Measurements from ENCODE around the gene HOXC5.

HOXC5 gene

DNA sequence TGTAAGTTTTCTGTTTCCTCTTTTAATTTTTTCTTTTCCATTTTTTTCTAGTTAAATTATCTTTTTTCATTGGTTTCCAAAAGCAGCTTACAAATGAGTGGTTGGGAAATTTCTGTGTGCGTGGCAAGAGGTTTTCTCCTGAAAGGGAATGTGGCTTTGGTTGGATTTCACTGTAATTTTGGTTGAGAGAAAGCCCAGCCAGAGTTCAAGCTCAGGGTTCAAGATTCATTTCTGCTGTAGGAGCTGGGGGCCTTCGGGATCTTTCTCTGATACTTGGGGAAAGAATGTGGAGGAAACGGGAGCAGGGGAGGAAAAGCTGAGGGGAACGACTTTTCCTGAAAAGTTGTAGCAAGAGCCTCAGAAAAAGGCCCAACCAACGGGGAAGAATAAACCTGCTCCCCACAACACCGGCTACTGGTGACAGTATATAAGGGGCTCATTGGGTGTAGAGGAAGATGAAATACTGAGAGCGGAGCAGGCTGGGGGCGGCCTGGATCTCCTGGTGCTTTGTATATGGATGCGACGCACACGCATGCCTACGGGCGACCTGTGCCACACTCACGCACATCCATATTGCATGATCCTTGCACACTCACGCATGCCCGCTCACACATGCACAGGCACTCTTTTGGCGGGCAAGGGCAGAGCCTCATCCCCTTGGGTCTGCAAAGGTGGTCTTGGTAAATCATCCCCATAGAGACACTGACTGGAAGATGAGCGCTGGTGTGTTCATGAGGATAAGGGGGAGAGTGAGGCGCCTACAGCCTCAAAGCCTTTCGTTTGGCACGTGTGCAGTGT lies 46.0 kb upstream of the HOXC5 start:
- Histone ChIP-seq H3K27me3 (ENCODE audit: insufficient read depth, insufficient read length) (peaks cover 96% of the 10 kb centered on the region), H3K9me3 (ENCODE audit: insufficient read depth, low read length) (peaks cover 11% of the 10 kb centered on the region; the same call in 1 of the 2 replicates), H3K9ac (ENCODE audit: insufficient read length, low read depth) (no peak overlapping the region), H3K4me3 (ENCODE audit: insufficient read length, low read depth) (no peak overlapping the region), H3K4me1 (ENCODE audit: insufficient read depth, insufficient read length) (no peaks in the 10 kb centered on the region), H3K36me3 (ENCODE audit: insufficient read depth, insufficient read length, low read length) (no peaks in the 10 kb centered on the region)
- no peak for DNase-seq (ENCODE audit: low read depth, low spot score)
- TF ChIP-seq SUZ12 (IDR thresholded peaks at IDR 0.05; ENCODE audit: extremely low read depth, insufficient read depth, insufficient read length) = no peak
- no peak for TF ChIP-seq ZNF274 (IDR thresholded peaks at IDR 0.05; ENCODE audit: low read depth, low read length)
- no peak for TF ChIP-seq YY1 (IDR thresholded peaks at IDR 0.05; ENCODE audit: insufficient read depth, insufficient read length)

DNA sequence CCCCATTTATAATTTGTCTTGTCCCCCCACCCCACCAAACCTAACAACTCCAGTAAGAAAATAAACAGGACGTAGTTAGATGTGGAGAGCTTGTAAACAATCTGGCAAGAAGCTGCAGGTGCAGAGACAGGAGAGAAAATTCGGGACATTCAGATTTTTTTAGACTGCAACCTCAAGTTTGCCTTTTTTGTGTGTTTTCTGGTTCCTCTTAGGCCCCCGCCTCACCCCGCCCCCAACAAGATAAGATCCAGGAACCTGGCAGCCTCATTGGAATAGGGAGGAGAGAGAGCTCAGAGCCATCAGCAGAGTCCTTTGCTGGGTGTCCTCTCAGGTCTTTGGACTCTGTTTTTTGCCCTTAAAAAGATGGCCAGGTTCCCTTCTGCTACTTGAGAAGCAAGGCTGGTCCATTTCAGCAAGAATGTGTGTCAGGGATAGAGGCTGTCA lies 45.0 kb upstream of the HOXC5 start:
- Histone ChIP-seq H3K27me3 (ENCODE audit: insufficient read depth, insufficient read length) (peaks cover 96% of the 10 kb centered on the region), H3K9ac (ENCODE audit: insufficient read length, low read depth) (no peak overlapping the region), H3K4me3 (ENCODE audit: insufficient read length, low read depth) (no peak overlapping the region), H3K9me3 (ENCODE audit: insufficient read depth, low read length) (peaks cover 11% of the 10 kb centered on the region; the same call in 1 of the 2 replicates), H3K4me1 (ENCODE audit: insufficient read depth, insufficient read length) (no peaks in the 10 kb centered on the region), H3K36me3 (ENCODE audit: insufficient read depth, insufficient read length, low read length) (no peaks in the 10 kb centered on the region)
- TF ChIP-seq ZNF274 (IDR thresholded peaks at IDR 0.05; ENCODE audit: low read depth, low read length) = no peak
- TF ChIP-seq SUZ12 (IDR thresholded peaks at IDR 0.05; ENCODE audit: extremely low read depth, insufficient read depth, insufficient read length) = no peak
- TF ChIP-seq YY1 (IDR thresholded peaks at IDR 0.05; ENCODE audit: insufficient read depth, insufficient read length) = no peak
- DNase-seq (ENCODE audit: low read depth, low spot score) = no peak

- DNase-seq (ENCODE audit: low read depth, low spot score) = no peak
- no peak overlapping the region for H3K9ac ChIP-seq (ENCODE audit: insufficient read length, low read depth)
- H3K9me3 ChIP-seq (ENCODE audit: insufficient read depth, low read length) = peaks cover 11% of the 10 kb centered on the region; the same call in 1 of the 2 replicates
- no peak overlapping the region for H3K4me3 ChIP-seq (ENCODE audit: insufficient read length, low read depth)
- peaks cover 96% of the 10 kb centered on the region for H3K27me3 ChIP-seq (ENCODE audit: insufficient read depth, insufficient read length)
- TF ChIP-seq YY1 (IDR thresholded peaks at IDR 0.05; ENCODE audit: insufficient read depth, insufficient read length) (no peak), ZNF274 (IDR thresholded peaks at IDR 0.05; ENCODE audit: low read depth, low read length) (no peak), SUZ12 (IDR thresholded peaks at IDR 0.05; ENCODE audit: extremely low read depth, insufficient read depth, insufficient read length) (no peak)
- no peaks in the 10 kb centered on the region for H3K36me3 ChIP-seq (ENCODE audit: insufficient read depth, insufficient read length, low read length)
- H3K4me1 ChIP-seq (ENCODE audit: insufficient read depth, insufficient read length) = no peaks in the 10 kb centered on the region
Observed at GRCh38 chr12:53988541-53989226, 44.2 kb upstream of the HOXC5 start.

DNA sequence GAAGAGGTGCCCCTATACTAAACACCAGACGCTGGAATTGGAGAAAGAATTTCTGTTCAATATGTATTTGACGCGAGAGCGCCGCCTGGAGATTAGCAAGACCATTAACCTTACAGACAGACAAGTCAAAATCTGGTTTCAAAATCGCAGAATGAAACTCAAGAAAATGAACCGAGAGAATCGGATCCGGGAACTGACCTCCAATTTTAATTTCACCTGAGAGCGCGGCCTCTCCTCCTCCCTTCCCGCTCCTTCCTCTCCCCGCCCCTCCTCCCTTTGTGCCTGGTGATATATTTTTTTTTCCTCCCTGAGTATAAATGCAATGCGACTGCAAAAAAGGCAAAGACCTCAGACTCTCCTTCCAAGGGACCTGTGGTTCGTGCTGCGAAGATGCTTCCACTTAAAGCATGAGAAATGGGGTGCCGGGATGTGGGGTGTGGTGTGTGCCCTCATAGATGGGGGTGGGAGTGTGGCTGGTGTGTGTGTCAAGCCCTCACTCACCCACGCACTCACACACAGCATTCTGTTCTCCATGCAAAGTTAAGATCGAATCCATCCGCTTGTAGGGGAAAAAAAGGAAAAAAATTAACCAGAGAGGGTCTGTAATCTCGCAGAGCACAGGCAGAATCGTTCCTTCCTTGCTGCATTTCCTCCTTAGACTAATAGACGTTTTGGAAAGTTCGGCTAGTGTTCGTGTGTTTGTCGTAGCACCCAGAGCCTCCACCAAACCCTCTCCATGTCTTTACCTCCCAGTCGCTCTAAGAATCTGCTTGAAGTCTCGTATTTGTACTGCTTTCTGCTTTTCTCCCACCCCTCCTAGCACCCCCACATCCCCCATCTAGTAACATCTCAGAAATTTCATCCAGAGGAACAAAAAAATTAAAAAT lies 43.4 kb upstream of the HOXC5 start:
- H3K4me1 ChIP-seq (ENCODE audit: insufficient read depth, insufficient read length) = peaks cover 5% of the 10 kb centered on the region
- TF ChIP-seq ZNF274 (IDR thresholded peaks at IDR 0.05; ENCODE audit: low read depth, low read length) (no peak), SUZ12 (IDR thresholded peaks at IDR 0.05; ENCODE audit: extremely low read depth, insufficient read depth, insufficient read length) (peak; percentile 83)
- no peak overlapping the region for H3K4me3 ChIP-seq (ENCODE audit: insufficient read length, low read depth)
- no peak overlapping the region for H3K9ac ChIP-seq (ENCODE audit: insufficient read length, low read depth)
- no peak for DNase-seq (ENCODE audit: low read depth, low spot score)
- H3K27me3 ChIP-seq (ENCODE audit: insufficient read depth, insufficient read length) = peaks cover 97% of the 10 kb centered on the region
- no peaks in the 10 kb centered on the region for H3K36me3 ChIP-seq (ENCODE audit: insufficient read depth, insufficient read length, low read length)
- H3K9me3 ChIP-seq (ENCODE audit: insufficient read depth, low read length) = peaks cover 6% of the 10 kb centered on the region; the same call in 1 of the 2 replicates

DNA sequence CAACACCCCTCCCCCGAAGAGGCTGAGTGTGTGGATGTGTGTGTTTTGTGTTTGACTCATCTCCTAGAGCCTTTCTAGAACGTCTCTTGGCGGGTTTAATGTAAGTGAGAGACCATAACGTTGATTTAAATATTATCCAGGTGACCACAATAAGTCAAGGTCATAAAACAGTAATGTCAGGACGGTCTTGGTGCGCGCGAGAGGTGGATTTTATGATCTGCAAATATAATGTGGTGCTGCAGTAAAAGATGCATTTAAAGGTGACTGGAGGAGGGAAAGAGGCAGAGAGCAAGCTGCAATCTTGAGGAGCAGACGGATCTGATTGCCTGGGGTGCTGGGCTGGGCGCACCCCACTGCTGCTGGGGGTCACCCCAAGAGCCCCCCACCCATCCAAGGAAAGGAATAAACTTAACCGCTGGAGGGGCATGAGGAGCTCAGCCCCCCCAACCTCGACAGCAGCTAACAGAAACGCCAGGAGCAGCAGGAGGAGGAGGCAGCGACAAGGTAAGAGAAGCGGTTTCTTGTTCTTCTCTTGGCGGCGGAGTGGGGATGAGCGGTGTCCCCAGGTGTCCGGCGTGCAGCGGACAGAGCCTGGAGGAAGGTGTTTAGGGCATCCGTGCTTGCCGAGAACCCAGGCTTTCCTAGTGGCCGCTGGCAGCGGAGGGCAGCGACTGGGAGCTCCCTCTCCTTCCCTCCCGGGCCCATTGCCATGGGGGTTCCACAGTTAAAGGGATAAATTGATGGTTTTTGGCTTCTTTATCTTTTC lies 42.4 kb upstream of the HOXC5 start:
- Histone ChIP-seq H3K4me3 (ENCODE audit: insufficient read length, low read depth) (no peak overlapping the region), H3K9ac (ENCODE audit: insufficient read length, low read depth) (no peak overlapping the region), H3K27me3 (ENCODE audit: insufficient read depth, insufficient read length) (peaks cover 100% of the 10 kb centered on the region), H3K36me3 (ENCODE audit: insufficient read depth, insufficient read length, low read length) (no peaks in the 10 kb centered on the region), H3K9me3 (ENCODE audit: insufficient read depth, low read length) (peaks cover 2% of the 10 kb centered on the region; the same call in 1 of the 2 replicates), H3K4me1 (ENCODE audit: insufficient read depth, insufficient read length) (peaks cover 9% of the 10 kb centered on the region)
- TF ChIP-seq SUZ12 (IDR thresholded peaks at IDR 0.05; ENCODE audit: extremely low read depth, insufficient read depth, insufficient read length) = peak; percentile 84
- no peak for TF ChIP-seq YY1 (IDR thresholded peaks at IDR 0.05; ENCODE audit: insufficient read depth, insufficient read length)
- no peak for DNase-seq (ENCODE audit: low read depth, low spot score)

DNA sequence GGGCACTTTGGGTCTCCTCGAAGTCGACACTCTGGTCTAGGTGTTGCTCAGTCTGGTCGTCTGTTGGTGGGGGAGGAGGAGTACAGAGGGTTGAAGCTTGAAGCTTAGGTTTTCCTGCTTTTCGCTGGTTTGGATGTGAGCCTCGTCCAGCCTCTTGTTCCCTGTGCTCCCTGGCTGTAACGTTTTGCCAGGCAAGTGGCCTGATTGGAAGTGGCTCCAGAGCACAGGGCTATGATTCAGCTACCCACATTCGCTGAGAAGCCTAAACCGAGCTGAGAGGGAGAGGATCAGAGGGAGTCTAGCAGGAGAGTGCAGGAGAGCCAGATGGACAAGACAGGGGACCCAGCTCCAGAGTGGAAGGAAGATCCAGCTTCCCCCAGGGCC lies 41.8 kb upstream of the HOXC5 start:
- no peak for TF ChIP-seq YY1 (IDR thresholded peaks at IDR 0.05; ENCODE audit: insufficient read depth, insufficient read length)
- no peak for TF ChIP-seq ZNF274 (IDR thresholded peaks at IDR 0.05; ENCODE audit: low read depth, low read length)
- peak; percentile 87 for TF ChIP-seq SUZ12 (IDR thresholded peaks at IDR 0.05; ENCODE audit: extremely low read depth, insufficient read depth, insufficient read length)
- Histone ChIP-seq H3K27me3 (ENCODE audit: insufficient read depth, insufficient read length) (peaks cover 100% of the 10 kb centered on the region), H3K9me3 (ENCODE audit: insufficient read depth, low read length) (no peaks in the 10 kb centered on the region), H3K4me1 (ENCODE audit: insufficient read depth, insufficient read length) (peaks cover 10% of the 10 kb centered on the region), H3K9ac (ENCODE audit: insufficient read length, low read depth) (no peak overlapping the region), H3K36me3 (ENCODE audit: insufficient read depth, insufficient read length, low read length) (no peaks in the 10 kb centered on the region), H3K4me3 (ENCODE audit: insufficient read length, low read depth) (no peak overlapping the region)
- no peak for DNase-seq (ENCODE audit: low read depth, low spot score)
